Measurements from ENCODE around the gene GTF2H4.

The GTF2H4 gene

GRCh38 chr6:30888816-30889495 is 19.1 kb upstream of the GTF2H4 start:
- H3K9me3 ChIP-seq (ENCODE audit: control insufficient read depth in 2 of 2, low read length in 2 of 2) = no peaks in the 10 kb centered on the region
- H3K9ac ChIP-seq (ENCODE audit: low read depth in 1 of 2, low read length in 2 of 2) = no peak overlapping the region
- no peak overlapping the region for H3K4me3 ChIP-seq (ENCODE audit: low read length in 2 of 2)
- H3K27ac ChIP-seq (ENCODE audit: low read depth in 2 of 2, low read length in 2 of 2) = no peak overlapping the region
- peaks cover 17 to 24% of the 10 kb centered on the region in 2 donors for H3K4me1 ChIP-seq (ENCODE audit: control insufficient read depth in 2 of 2, insufficient read depth in 2 of 2, low read length in 2 of 2)
- H3K27me3 ChIP-seq (ENCODE audit: control insufficient read depth in 2 of 2, insufficient read depth in 2 of 2, low read length in 2 of 2) = no peaks in the 10 kb centered on the region
- peaks cover 43 to 47% of the 10 kb centered on the region in 2 donors for H3K36me3 ChIP-seq (ENCODE audit: control insufficient read depth in 2 of 2, insufficient read depth in 2 of 2, low read length in 2 of 2)

- Histone ChIP-seq H3K9me3 (ENCODE audit: control insufficient read depth in 2 of 2, low read length in 2 of 2) (no peaks in the 10 kb centered on the region), H3K4me1 (ENCODE audit: control insufficient read depth in 2 of 2, insufficient read depth in 2 of 2, low read length in 2 of 2) (peaks cover 17 to 24% of the 10 kb centered on the region in 2 donors), H3K36me3 (ENCODE audit: control insufficient read depth in 2 of 2, insufficient read depth in 2 of 2, low read length in 2 of 2) (peaks cover 49 to 52% of the 10 kb centered on the region in 2 donors), H3K9ac (ENCODE audit: low read depth in 1 of 2, low read length in 2 of 2) (no peak overlapping the region), H3K27ac (ENCODE audit: low read depth in 2 of 2, low read length in 2 of 2) (no peak overlapping the region), H3K4me3 (ENCODE audit: low read length in 2 of 2) (no peak overlapping the region), H3K27me3 (ENCODE audit: control insufficient read depth in 2 of 2, insufficient read depth in 2 of 2, low read length in 2 of 2) (no peaks in the 10 kb centered on the region)
Observed at GRCh38 chr6:30889496-30889885, 18.5 kb upstream of the GTF2H4 start.

GRCh38 chr6:30889921-30890645 is 17.9 kb upstream of the GTF2H4 start:
- H3K27ac ChIP-seq (ENCODE audit: low read depth in 2 of 2, low read length in 2 of 2) = no peak overlapping the region
- H3K4me3 ChIP-seq (ENCODE audit: low read length in 2 of 2) = no peak overlapping the region
- H3K4me1 ChIP-seq (ENCODE audit: control insufficient read depth in 2 of 2, insufficient read depth in 2 of 2, low read length in 2 of 2) = peaks cover 15 to 20% of the 10 kb centered on the region in 2 donors
- no peaks in the 10 kb centered on the region for H3K27me3 ChIP-seq (ENCODE audit: control insufficient read depth in 2 of 2, insufficient read depth in 2 of 2, low read length in 2 of 2)
- H3K9ac ChIP-seq (ENCODE audit: low read depth in 1 of 2, low read length in 2 of 2) = no peak overlapping the region
- H3K36me3 ChIP-seq (ENCODE audit: control insufficient read depth in 2 of 2, insufficient read depth in 2 of 2, low read length in 2 of 2) = peaks cover 54 to 57% of the 10 kb centered on the region in 2 donors
- no peaks in the 10 kb centered on the region for H3K9me3 ChIP-seq (ENCODE audit: control insufficient read depth in 2 of 2, low read length in 2 of 2)

- Histone ChIP-seq H3K27me3 (ENCODE audit: control insufficient read depth in 2 of 2, insufficient read depth in 2 of 2, low read length in 2 of 2) (no peaks in the 10 kb centered on the region), H3K27ac (ENCODE audit: low read depth in 2 of 2, low read length in 2 of 2) (no peak overlapping the region), H3K4me1 (ENCODE audit: control insufficient read depth in 2 of 2, insufficient read depth in 2 of 2, low read length in 2 of 2) (peaks cover 7 to 12% of the 10 kb centered on the region in 2 donors), H3K4me3 (ENCODE audit: low read length in 2 of 2) (no peak overlapping the region), H3K9me3 (ENCODE audit: control insufficient read depth in 2 of 2, low read length in 2 of 2) (no peaks in the 10 kb centered on the region), H3K9ac (ENCODE audit: low read depth in 1 of 2, low read length in 2 of 2) (no peak overlapping the region), H3K36me3 (ENCODE audit: control insufficient read depth in 2 of 2, insufficient read depth in 2 of 2, low read length in 2 of 2) (peaks cover 56 to 63% of the 10 kb centered on the region in 2 donors)
Observed at GRCh38 chr6:30890646-30891449, 17.2 kb upstream of the GTF2H4 start.

GRCh38 chr6:30891450-30891723 is 16.6 kb upstream of the GTF2H4 start:
- Histone ChIP-seq H3K27ac (ENCODE audit: low read depth in 2 of 2, low read length in 2 of 2) (no peak overlapping the region), H3K27me3 (ENCODE audit: control insufficient read depth in 2 of 2, insufficient read depth in 2 of 2, low read length in 2 of 2) (no peaks in the 10 kb centered on the region), H3K4me1 (ENCODE audit: control insufficient read depth in 2 of 2, insufficient read depth in 2 of 2, low read length in 2 of 2) (peaks cover 2 to 7% of the 10 kb centered on the region in 2 donors), H3K36me3 (ENCODE audit: control insufficient read depth in 2 of 2, insufficient read depth in 2 of 2, low read length in 2 of 2) (peaks cover 60 to 66% of the 10 kb centered on the region in 2 donors), H3K4me3 (ENCODE audit: low read length in 2 of 2) (no peak overlapping the region), H3K9ac (ENCODE audit: low read depth in 1 of 2, low read length in 2 of 2) (no peak overlapping the region), H3K9me3 (ENCODE audit: control insufficient read depth in 2 of 2, low read length in 2 of 2) (no peaks in the 10 kb centered on the region)

- Histone ChIP-seq H3K4me1 (ENCODE audit: control insufficient read depth in 2 of 2, insufficient read depth in 2 of 2, low read length in 2 of 2) (peaks cover 0 to 1% of the 10 kb centered on the region in 2 donors), H3K27me3 (ENCODE audit: control insufficient read depth in 2 of 2, insufficient read depth in 2 of 2, low read length in 2 of 2) (no peaks in the 10 kb centered on the region), H3K9ac (ENCODE audit: low read depth in 1 of 2, low read length in 2 of 2) (no peak overlapping the region), H3K36me3 (ENCODE audit: control insufficient read depth in 2 of 2, insufficient read depth in 2 of 2, low read length in 2 of 2) (peaks cover 64 to 72% of the 10 kb centered on the region in 2 donors), H3K9me3 (ENCODE audit: control insufficient read depth in 2 of 2, low read length in 2 of 2) (no peaks in the 10 kb centered on the region), H3K4me3 (ENCODE audit: low read length in 2 of 2) (no peak overlapping the region), H3K27ac (ENCODE audit: low read depth in 2 of 2, low read length in 2 of 2) (no peak overlapping the region)
Observed at GRCh38 chr6:30891816-30892538, 16.0 kb upstream of the GTF2H4 start.

- H3K9ac ChIP-seq (ENCODE audit: low read depth in 1 of 2, low read length in 2 of 2) = no peak overlapping the region
- H3K27me3 ChIP-seq (ENCODE audit: control insufficient read depth in 2 of 2, insufficient read depth in 2 of 2, low read length in 2 of 2) = no peaks in the 10 kb centered on the region
- H3K36me3 ChIP-seq (ENCODE audit: control insufficient read depth in 2 of 2, insufficient read depth in 2 of 2, low read length in 2 of 2) = peaks cover 74 to 82% of the 10 kb centered on the region in 2 donors
- H3K4me3 ChIP-seq (ENCODE audit: low read length in 2 of 2) = no peak overlapping the region
- no peaks in the 10 kb centered on the region for H3K9me3 ChIP-seq (ENCODE audit: control insufficient read depth in 2 of 2, low read length in 2 of 2)
- no peaks in the 10 kb centered on the region for H3K4me1 ChIP-seq (ENCODE audit: control insufficient read depth in 2 of 2, insufficient read depth in 2 of 2, low read length in 2 of 2)
- no peak overlapping the region for H3K27ac ChIP-seq (ENCODE audit: low read depth in 2 of 2, low read length in 2 of 2)
Observed at GRCh38 chr6:30893001-30893591, 14.9 kb upstream of the GTF2H4 start.

GRCh38 chr6:30893666-30894065 is 14.3 kb upstream of the GTF2H4 start:
- Histone ChIP-seq H3K27ac (ENCODE audit: low read depth in 2 of 2, low read length in 2 of 2) (no peak overlapping the region), H3K9ac (ENCODE audit: low read depth in 1 of 2, low read length in 2 of 2) (no peak overlapping the region), H3K4me1 (ENCODE audit: control insufficient read depth in 2 of 2, insufficient read depth in 2 of 2, low read length in 2 of 2) (no peaks in the 10 kb centered on the region), H3K27me3 (ENCODE audit: control insufficient read depth in 2 of 2, insufficient read depth in 2 of 2, low read length in 2 of 2) (no peaks in the 10 kb centered on the region), H3K4me3 (ENCODE audit: low read length in 2 of 2) (no peak overlapping the region), H3K9me3 (ENCODE audit: control insufficient read depth in 2 of 2, low read length in 2 of 2) (no peaks in the 10 kb centered on the region), H3K36me3 (ENCODE audit: control insufficient read depth in 2 of 2, insufficient read depth in 2 of 2, low read length in 2 of 2) (peaks cover 79 to 86% of the 10 kb centered on the region in 2 donors)

GRCh38 chr6:30894381-30894780 is 13.6 kb upstream of the GTF2H4 start:
- no peak overlapping the region for H3K9ac ChIP-seq (ENCODE audit: low read depth in 1 of 2, low read length in 2 of 2)

More at GRCh38 chr6:30894381-30894780, 13.6 kb upstream of the GTF2H4 start:
- no peaks in the 10 kb centered on the region for H3K4me1 ChIP-seq (ENCODE audit: control insufficient read depth in 2 of 2, insufficient read depth in 2 of 2, low read length in 2 of 2)
- peaks cover 82 to 86% of the 10 kb centered on the region in 2 donors for H3K36me3 ChIP-seq (ENCODE audit: control insufficient read depth in 2 of 2, insufficient read depth in 2 of 2, low read length in 2 of 2)
- no peak overlapping the region for H3K27ac ChIP-seq (ENCODE audit: low read depth in 2 of 2, low read length in 2 of 2)
- no peak overlapping the region for H3K4me3 ChIP-seq (ENCODE audit: low read length in 2 of 2)
- no peaks in the 10 kb centered on the region for H3K27me3 ChIP-seq (ENCODE audit: control insufficient read depth in 2 of 2, insufficient read depth in 2 of 2, low read length in 2 of 2)
- H3K9me3 ChIP-seq (ENCODE audit: control insufficient read depth in 2 of 2, low read length in 2 of 2) = no peaks in the 10 kb centered on the region

All from mucosa of rectum (tissue), 2 donors.